ENCODE data around the gene NUCKS1.

NUCKS1 gene

GRCh38 chr1:205783433-205783795, 33.4 kb upstream of the NUCKS1 start:
- TF ChIP-seq SIN3A (IDR thresholded peaks at IDR 0.05; ENCODE audit: borderline replicate concordance, insufficient read depth, low read length) (no peak), FOXP2 (optimal IDR thresholded peaks at IDR 0.05; ENCODE audit: borderline replicate concordance, extremely low read depth, extremely low read length, insufficient read depth) (no peak), POLR2AphosphoS5 (IDR thresholded peaks at IDR 0.05; ENCODE audit: low read depth, low read length) (no peak), REST (IDR thresholded peaks at IDR 0.05; ENCODE audit: insufficient read depth in 1 of 2, low read depth in 2 of 2, low read length in 2 of 2) (no peak), TAF1 (IDR thresholded peaks at IDR 0.05; ENCODE audit: borderline replicate concordance, insufficient read depth, low read length) (no peak)

GRCh38 chr1:205782627-205783432, 32.8 kb upstream of the NUCKS1 start:
- no peak for TF ChIP-seq SIN3A (IDR thresholded peaks at IDR 0.05; ENCODE audit: borderline replicate concordance, insufficient read depth, low read length)
- TF ChIP-seq FOXP2 (optimal IDR thresholded peaks at IDR 0.05; ENCODE audit: borderline replicate concordance, extremely low read depth, extremely low read length, insufficient read depth), result no peak
- no peak for TF ChIP-seq POLR2AphosphoS5 (IDR thresholded peaks at IDR 0.05; ENCODE audit: low read depth, low read length)
- no peak for TF ChIP-seq TAF1 (IDR thresholded peaks at IDR 0.05; ENCODE audit: borderline replicate concordance, insufficient read depth, low read length)
- no peak for TF ChIP-seq REST (IDR thresholded peaks at IDR 0.05; ENCODE audit: insufficient read depth in 1 of 2, low read depth in 2 of 2, low read length in 2 of 2)

- TF ChIP-seq TAF1 (IDR thresholded peaks at IDR 0.05; ENCODE audit: borderline replicate concordance, insufficient read depth, low read length) (no peak), REST (IDR thresholded peaks at IDR 0.05; ENCODE audit: insufficient read depth in 1 of 2, low read depth in 2 of 2, low read length in 2 of 2) (no peak), POLR2AphosphoS5 (IDR thresholded peaks at IDR 0.05; ENCODE audit: low read depth, low read length) (no peak), FOXP2 (optimal IDR thresholded peaks at IDR 0.05; ENCODE audit: borderline replicate concordance, extremely low read depth, extremely low read length, insufficient read depth) (no peak), SIN3A (IDR thresholded peaks at IDR 0.05; ENCODE audit: borderline replicate concordance, insufficient read depth, low read length) (no peak)
Observed at GRCh38 chr1:205780335-205780734, 30.4 kb upstream of the NUCKS1 start.

- TF ChIP-seq POLR2AphosphoS5 (IDR thresholded peaks at IDR 0.05; ENCODE audit: low read depth, low read length) (no peak), TAF1 (IDR thresholded peaks at IDR 0.05; ENCODE audit: borderline replicate concordance, insufficient read depth, low read length) (no peak), FOXP2 (optimal IDR thresholded peaks at IDR 0.05; ENCODE audit: borderline replicate concordance, extremely low read depth, extremely low read length, insufficient read depth) (no peak), SIN3A (IDR thresholded peaks at IDR 0.05; ENCODE audit: borderline replicate concordance, insufficient read depth, low read length) (no peak), REST (IDR thresholded peaks at IDR 0.05; ENCODE audit: insufficient read depth in 1 of 2, low read depth in 2 of 2, low read length in 2 of 2) (no peak)
Observed at GRCh38 chr1:205777994-205778393, 28.0 kb upstream of the NUCKS1 start.

Measured in PFSK-1 (cell line).